Endothelial cell of umbilical vein (primary cell): ENCODE data around the gene MACROD2. TPM values are rescaled to one million over a fixed set of nuclear protein-coding genes. Genes with fewer than 3 reads are reported as not detected.

ENCODE experiments used
- BruUV-seq: library from RNA; stranded (reverse); fragments of 400-500 nt; replicated peaks from 2 replicates; lab custom pipeline; 2021; lab: Mats Ljungman, UMichigan
- CTCF ChIA-PET: fragments of 300-600, 350-600 bp; sonication (Branson Sonifier 250); formaldehyde crosslinking; loops from one replicate; lab custom pipeline; 2021; ENCODE audit warnings: antibody characterized with exemption, inconsistent platforms; lab: Charles Lee
- POLR2A ChIA-PET: fragments of 300-600, 350-600 bp; sonication (Branson Sonifier 250); formaldehyde crosslinking; loops from one replicate; lab custom pipeline; 2021; ENCODE audit warnings: antibody characterized with exemption, inconsistent platforms; lab: Charles Lee
- DNase-seq: peaks from one replicate; pipeline ENCODE4 v3.0.0-alpha.2; 2011; ENCODE audit warnings: low read depth, low spot score
- FAIRE-seq: peaks from 2 replicates; lab custom pipeline; 2011; peaks lifted over from hg19 to GRCh38; lab: Jason Lieb, UNC
- H2AFZ ChIP-seq: 2 replicates; pipeline ENCODE4 v1.6.0; 2012; ENCODE audit warnings: low read depth, low read length, control low read depth, inconsistent platforms
- H3K27ac ChIP-seq: 2 replicates; pipeline ENCODE4 v1.5.1; 2011; ENCODE audit warnings: low read depth, mild to moderate bottlenecking, control low read depth, low read length, moderate library complexity; ENCODE audit not compliant: insufficient read depth
- H3K27me3 ChIP-seq, 2 experiments: 2 replicates each; pipeline versions ENCODE4 v1.6.0 to v1.6.1; 2011; ENCODE audit warnings: low read length in 2 of 2, mixed read lengths in 1 of 2; ENCODE audit not compliant: control insufficient read depth in 2 of 2, insufficient read depth in 2 of 2
- H3K36me3 ChIP-seq, 2 experiments: 2 replicates in 1 of 2; 3 replicates in 1 of 2; pipeline ENCODE4 v1.5.1; 2011; ENCODE audit warnings: low read length in 2 of 2, mild to moderate bottlenecking in 1 of 2, moderate library complexity in 1 of 2; ENCODE audit not compliant: control insufficient read depth in 2 of 2, insufficient read depth in 2 of 2; ENCODE audit errors: extremely low read depth in 1 of 2
- H3K4me1 ChIP-seq: 3 replicates; pipeline ENCODE4 v1.5.1; 2011; ENCODE audit warnings: mild to moderate bottlenecking, low read length; ENCODE audit not compliant: control insufficient read depth, insufficient read depth; ENCODE audit errors: extremely low read depth
- H3K4me2 ChIP-seq: 2 replicates; pipeline ENCODE4 v1.6.1; 2011; ENCODE audit warnings: low read length, control low read depth, mixed read lengths; ENCODE audit not compliant: insufficient read depth
- H3K4me3 ChIP-seq, 3 experiments: fragments of 200-600 bp in 1 of 3; sonication (generic), shearing (Covaris generic) in 1 of 3; replicated peaks in 1 of 3; 2 replicates each; pipeline ENCODE4 v1.5.1; 2011 to 2016; ENCODE audit warnings: control low read depth in 3 of 3, low read length in 3 of 3, mild to moderate bottlenecking in 2 of 3, inconsistent platforms in 1 of 3, low read depth in 1 of 3, moderate library complexity in 1 of 3; ENCODE audit not compliant: insufficient read depth in 1 of 3
- H3K79me2 ChIP-seq: 2 replicates; pipeline ENCODE4 v1.6.0; 2012; ENCODE audit warnings: low read length, inconsistent platforms; ENCODE audit not compliant: control insufficient read depth, insufficient read depth
- H3K9ac ChIP-seq: replicated peaks from 2 replicates; pipeline ENCODE3; 2011; ENCODE audit warnings: low read length, control low read depth; ENCODE audit not compliant: insufficient read depth; ENCODE audit errors: extremely low read depth
- H3K9me1 ChIP-seq: replicated peaks from 3 replicates; pipeline ENCODE4 v1.6.0; 2011; ENCODE audit warnings: mild to moderate bottlenecking, low read length; ENCODE audit not compliant: control insufficient read depth, insufficient read depth; ENCODE audit errors: extremely low read depth
- H3K9me3 ChIP-seq: replicated peaks from 2 replicates; pipeline ENCODE4 v1.5.1; 2012; ENCODE audit warnings: low read length, inconsistent platforms; ENCODE audit not compliant: control insufficient read depth, insufficient read depth
- H4K20me1 ChIP-seq: replicated peaks from 2 replicates; pipeline ENCODE3; 2011; ENCODE audit warnings: mild to moderate bottlenecking, low read length; ENCODE audit not compliant: control insufficient read depth, insufficient read depth; ENCODE audit errors: extremely low read depth
- CTCF ChIP-seq, 2 donors: IDR thresholded peaks; 1 replicate in 1 of 2; 2 replicates in 1 of 2; pipeline ENCODE4 v1.5.1; 2011; ENCODE audit warnings: low read length in 2 of 2, mild to moderate bottlenecking in 2 of 2, moderate library complexity in 2 of 2, control low read depth in 1 of 2, inconsistent platforms in 1 of 2, low read depth in 1 of 2; ENCODE audit not compliant: insufficient read depth in 1 of 2; ENCODE audit errors: extremely low read depth in 1 of 2
- EZH2 ChIP-seq: IDR thresholded peaks from 2 replicates; pipeline ENCODE4 v1.6.1; 2012; ENCODE audit warnings: borderline replicate concordance, low read depth, mild to moderate bottlenecking, moderate library complexity, low read length, inconsistent platforms; ENCODE audit not compliant: severe bottlenecking
- FOS ChIP-seq: IDR thresholded peaks from 2 replicates; pipeline ENCODE4 v1.6.1; 2011; ENCODE audit warnings: mild to moderate bottlenecking, low read length, moderate library complexity, borderline replicate concordance; ENCODE audit not compliant: insufficient read depth
- GATA2 ChIP-seq: IDR thresholded peaks from 2 replicates; pipeline ENCODE4 v1.7.0; 2011; ENCODE audit warnings: low read depth, mild to moderate bottlenecking, moderate library complexity, mixed read lengths, low read length; ENCODE audit not compliant: insufficient read length, insufficient read depth
- JUN ChIP-seq: IDR thresholded peaks from 2 replicates; pipeline ENCODE4 v1.6.1; 2011; ENCODE audit warnings: borderline replicate concordance, low read depth; ENCODE audit not compliant: insufficient read length, insufficient read depth
- POLR2AphosphoS5 ChIP-seq: IDR thresholded peaks from 2 replicates; pipeline ENCODE4 v1.6.1; 2012; ENCODE audit warnings: low read depth, mild to moderate bottlenecking, control low read depth, low read length, moderate library complexity; ENCODE audit not compliant: insufficient read depth
- dilution Hi-C: fragments of 300-500 bp; cut with MboI; formaldehyde crosslinking; loops from one replicate; pipeline ENCODE4 v1.15.0; 2019; ENCODE audit warnings: low sequenced_read_pairs; ENCODE audit not compliant: extremely low pct_ligation_motif_present
- intact Hi-C: fragments of 100-400 bp; cut with micrococcal nuclease; formaldehyde crosslinking; loops from one replicate; pipeline ENCODE4 v1.10.0; 2022
- polyA plus RNA-seq, 4 experiments: library from polyadenylated mRNA; depleted of rRNA in 3 of 4; stranded (reverse) in 3 of 4; unstranded in 1 of 4; fragments of >200 nt; gene quantifications; 2 replicates each; pipeline versions ENCODE4 v1.2.1 to v1.2.3, GENCODE V29; 2011 to 2012; ENCODE audit warnings: missing spikeins in 1 of 4
- total RNA-seq: library from RNA; stranded (reverse); gene quantifications from 2 replicates; pipeline ENCODE4 v1.2.3, GENCODE V29; 2021

Gene MACROD2
- total and polyA plus RNA-seq, 2 donors (not counting 3 experiments of a cell fraction or from before 2014, with no cell fraction given): 0.11 to 0.73 TPM

DNA sequence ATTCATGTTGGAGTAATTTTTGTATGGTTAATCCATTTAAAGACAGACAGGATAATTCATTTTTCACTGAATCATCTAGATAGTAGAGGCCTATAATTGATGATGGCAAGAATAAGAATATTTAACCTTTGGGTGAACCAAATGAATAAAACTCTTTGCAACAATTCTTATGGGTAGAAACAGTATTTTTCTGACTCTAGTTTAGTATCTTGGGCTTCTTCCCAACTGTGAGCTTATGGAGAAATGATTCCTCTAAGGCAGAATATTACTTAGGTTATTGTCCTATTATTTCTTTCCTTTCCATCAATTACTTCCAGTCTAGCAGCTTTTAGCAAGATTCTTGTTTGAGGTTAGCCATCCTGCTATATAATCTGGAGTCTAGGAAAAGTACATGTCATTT is 1077.0 kb downstream of the MACROD2 start:
- BruUV-seq: no TSS peak
- H3K27me3 ChIP-seq: no peaks in the 10 kb centered on the region
- H3K9me3 ChIP-seq: no peaks in the 10 kb centered on the region
- FAIRE-seq: no peak
- no peak overlapping the region for H3K4me3 ChIP-seq
- no peaks in the 10 kb centered on the region for H3K79me2 ChIP-seq
- dilution Hi-C loops (no loop called here), intact Hi-C loops (no loop called here)
- no peaks in the 10 kb centered on the region for H3K36me3 ChIP-seq
- H3K27ac ChIP-seq: no peak overlapping the region
- H3K4me1 ChIP-seq: no peaks in the 10 kb centered on the region
- DNase-seq: no peak
- POLR2A ChIA-PET: no interaction called here
- no peaks in the 10 kb centered on the region for H3K9me1 ChIP-seq
- no peak overlapping the region for H3K4me2 ChIP-seq
- TF ChIP-seq JUN: no peak
- no peak for TF ChIP-seq EZH2
- no peak for TF ChIP-seq CTCF (IDR thresholded peaks at IDR 0.05; ENCODE audit: extremely low read depth in 1 of 2, insufficient read depth in 1 of 2, low read depth in 1 of 2, low read length in 2 of 2)
- TF ChIP-seq GATA2: no peak
- TF ChIP-seq POLR2AphosphoS5: no peak
- no peak for TF ChIP-seq FOS
- H2AFZ ChIP-seq: no peak overlapping the region
- no peaks in the 10 kb centered on the region for H4K20me1 ChIP-seq
- no peak overlapping the region for H3K9ac ChIP-seq
- CTCF ChIA-PET: no interaction called here
